ENCODE data around the gene ARSA.

GRCh38 chr22:50656122-50657070 is 28.4 kb upstream of the ARSA start:
- no peak for TF ChIP-seq CTCF (conservative IDR thresholded peaks at IDR 0.05; ENCODE audit: low read depth in 2 of 2)
- no peak for TF ChIP-seq REST (IDR thresholded peaks at IDR 0.05; ENCODE audit: unreplicated experiment)
- TF ChIP-seq POLR2AphosphoS5 (IDR thresholded peaks at IDR 0.05; ENCODE audit: low read depth) = no peak
- no peak for TF ChIP-seq EZH2 (IDR thresholded peaks at IDR 0.05; ENCODE audit: low read depth, unreplicated experiment)
- TF ChIP-seq JUNB (IDR thresholded peaks at IDR 0.05; ENCODE audit: unreplicated experiment) = no peak

All from GM23338 (cell line).